SK-N-SH treated with all-trans-retinoic acid at 6 μM for 48 hours (cell line): ENCODE measurements around the gene PGF.

ENCODE experiments used
- ARNTL ChIP-seq: fragments of 450-650 bp; formaldehyde crosslinking; IDR thresholded peaks from 2 replicates; pipeline ENCODE4 v1.5.0; 2020; ENCODE audit warnings: low read depth, mild to moderate bottlenecking, moderate library complexity, borderline replicate concordance
- BACH2 ChIP-seq: fragments of 250-450 bp; sonication (Bioruptor Pico); IDR thresholded peaks from 2 replicates; pipeline ENCODE4 v1.9.0; 2021; ENCODE audit warnings: mild to moderate bottlenecking, borderline replicate concordance
- PPARA ChIP-seq: fragments of 250-450 bp; sonication (Bioruptor Pico); IDR thresholded peaks from 2 replicates; pipeline ENCODE4 v1.5.0; 2020; ENCODE audit warnings: mild to moderate bottlenecking, borderline replicate concordance
- SNAI2 ChIP-seq: fragments of 250-450 bp; sonication (Bioruptor Pico); IDR thresholded peaks from 2 replicates; pipeline ENCODE4 v1.5.0; 2020; ENCODE audit warnings: mild to moderate bottlenecking, moderate library complexity
- TCF4 ChIP-seq: fragments of 250-450 bp; sonication (Bioruptor Pico); IDR thresholded peaks from 2 replicates; pipeline ENCODE4 v1.8.0; 2021; ENCODE audit warnings: mild to moderate bottlenecking, moderate library complexity, borderline replicate concordance
- TOX ChIP-seq: fragments of 250-450 bp; sonication (Bioruptor Pico); IDR thresholded peaks from 2 replicates; pipeline ENCODE4 v1.8.0; 2021; ENCODE audit warnings: mild to moderate bottlenecking, moderate library complexity, borderline replicate concordance
- ZC3H10 ChIP-seq: fragments of 250-450 bp; sonication (Bioruptor Pico); IDR thresholded peaks from 2 replicates; pipeline ENCODE4 v1.5.1; 2021; ENCODE audit warnings: mild to moderate bottlenecking, moderate library complexity
- ZFP3 ChIP-seq: fragments of 250-450 bp; sonication (Bioruptor Pico); IDR thresholded peaks from 2 replicates; pipeline ENCODE4 v1.5.0; 2020; ENCODE audit warnings: mild to moderate bottlenecking, moderate library complexity
- ZFP30 ChIP-seq: fragments of 450-650 bp; formaldehyde crosslinking; IDR thresholded peaks from 2 replicates; pipeline ENCODE4 v1.5.0; 2022; ENCODE audit warnings: mild to moderate bottlenecking, moderate library complexity
- ZNF70 ChIP-seq: fragments of 450-650 bp; formaldehyde crosslinking; IDR thresholded peaks from 2 replicates; pipeline ENCODE4 v1.5.0; 2020; ENCODE audit warnings: mild to moderate bottlenecking, moderate library complexity
- ZNF8 ChIP-seq: fragments of 450-650 bp; formaldehyde crosslinking; IDR thresholded peaks from 2 replicates; pipeline ENCODE4 v1.5.0; 2020; ENCODE audit warnings: mild to moderate bottlenecking, moderate library complexity
- TF ChIP-seq, protein P1 (sequence below): fragments of 250-450 bp; sonication (Bioruptor Pico); IDR thresholded peaks from 2 replicates; pipeline ENCODE4 v1.8.0; 2020; ENCODE audit warnings: mild to moderate bottlenecking, moderate library complexity, borderline replicate concordance

DNA sequence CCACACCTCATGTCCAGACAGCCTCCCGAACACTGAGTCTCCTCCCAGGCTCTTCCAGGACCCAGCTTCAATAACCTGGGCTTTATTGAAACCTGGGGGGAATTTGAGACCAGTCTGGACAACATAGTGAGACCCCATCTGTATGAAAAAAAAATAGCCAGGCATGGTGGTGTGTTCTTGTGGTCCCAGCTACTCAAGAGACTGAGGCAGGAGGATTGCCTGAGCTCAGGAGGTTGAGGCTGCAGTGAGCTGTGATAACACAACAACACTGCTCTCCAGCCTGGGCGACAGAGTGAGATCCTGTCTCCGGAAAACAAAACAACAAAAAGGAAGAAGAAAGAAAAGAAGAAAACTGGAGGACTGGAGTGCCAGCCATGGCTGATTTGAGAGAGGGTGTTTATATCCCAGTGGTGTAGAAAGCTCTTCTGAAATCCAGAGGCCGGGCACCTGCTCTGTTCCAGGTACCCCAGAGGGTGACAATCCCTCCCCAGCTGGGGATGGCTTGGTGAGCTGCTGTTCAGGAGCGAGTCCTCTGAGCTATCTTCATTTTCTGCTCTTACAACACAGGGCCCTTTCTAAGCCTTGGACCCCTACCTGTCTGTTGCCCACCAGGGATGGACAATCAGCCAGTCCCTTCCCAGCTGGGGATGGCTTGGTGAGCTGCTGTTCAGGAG lies 6.0 kb upstream of the PGF start:
- TF ChIP-seq PPARA (CRISPR knock-in tag) (no peak), ZFP3 (CRISPR knock-in tag) (no peak), ZNF8 (no peak), SNAI2 (CRISPR knock-in tag) (no peak), BACH2 (CRISPR knock-in tag) (no peak), ZC3H10 (CRISPR knock-in tag) (no peak), ARNTL (no peak), TOX (CRISPR knock-in tag) (no peak), ZFP30 (no peak), ZNF70 (CRISPR knock-in tag) (no peak), TCF4 (CRISPR knock-in tag) (no peak)
- TF ChIP-seq, protein P1, sequence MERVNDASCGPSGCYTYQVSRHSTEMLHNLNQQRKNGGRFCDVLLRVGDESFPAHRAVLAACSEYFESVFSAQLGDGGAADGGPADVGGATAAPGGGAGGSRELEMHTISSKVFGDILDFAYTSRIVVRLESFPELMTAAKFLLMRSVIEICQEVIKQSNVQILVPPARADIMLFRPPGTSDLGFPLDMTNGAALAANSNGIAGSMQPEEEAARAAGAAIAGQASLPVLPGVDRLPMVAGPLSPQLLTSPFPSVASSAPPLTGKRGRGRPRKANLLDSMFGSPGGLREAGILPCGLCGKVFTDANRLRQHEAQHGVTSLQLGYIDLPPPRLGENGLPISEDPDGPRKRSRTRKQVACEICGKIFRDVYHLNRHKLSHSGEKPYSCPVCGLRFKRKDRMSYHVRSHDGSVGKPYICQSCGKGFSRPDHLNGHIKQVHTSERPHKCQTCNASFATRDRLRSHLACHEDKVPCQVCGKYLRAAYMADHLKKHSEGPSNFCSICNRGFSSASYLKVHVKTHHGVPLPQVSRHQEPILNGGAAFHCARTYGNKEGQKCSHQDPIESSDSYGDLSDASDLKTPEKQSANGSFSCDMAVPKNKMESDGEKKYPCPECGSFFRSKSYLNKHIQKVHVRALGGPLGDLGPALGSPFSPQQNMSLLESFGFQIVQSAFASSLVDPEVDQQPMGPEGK (CRISPR knock-in tag) = no peak
